B cell (primary cell): ENCODE data around the gene ZSCAN23. TPM values are rescaled to one million over a fixed set of nuclear protein-coding genes. Genes with fewer than 3 reads are reported as not detected.

Source experiments
- ATAC-seq: fragments of 200-7000 bp; cut with Tn5 transposase; one replicate; pipeline ENCODE4 v1.10.0; 2021; ENCODE audit warnings: low read depth, mild to moderate bottlenecking, moderate number of reproducible peaks, moderate library complexity
- CTCF ChIA-PET: fragments of 350-600 bp; sonication (Branson Sonifier 250); formaldehyde crosslinking; loops from one replicate; lab custom pipeline; 2021; ENCODE audit warnings: antibody characterized with exemption, inconsistent platforms; lab: Charles Lee
- POLR2A ChIA-PET: fragments of 350-600 bp; sonication (Branson Sonifier 250); formaldehyde crosslinking; loops from one replicate; lab custom pipeline; 2021; ENCODE audit warnings: antibody characterized with exemption; lab: Charles Lee
- DNase-seq: peaks from one replicate; pipeline ENCODE4 v3.0.0; 2013
- H2AFZ ChIP-seq: 2 replicates; pipeline ENCODE4 v1.6.1; 2012; ENCODE audit warnings: mild to moderate bottlenecking, low read depth, low read length; ENCODE audit not compliant: insufficient read depth, poor library complexity, severe bottlenecking
- H3K27ac ChIP-seq, 2 donors: 1 replicate in 1 of 2; 2 replicates in 1 of 2; pipeline ENCODE4 v1.5.1; 2012 to 2013; ENCODE audit warnings: low read length in 2 of 2, mild to moderate bottlenecking in 2 of 2, moderate library complexity in 1 of 2
- H3K27me3 ChIP-seq, 4 experiments: fragments of 200-600 bp in 1 of 4; sonication (generic) in 1 of 4; replicated peaks in 1 of 4; 1 replicate in 2 of 4; 2 replicates in 2 of 4; pipeline versions ENCODE4 v1.6.1 to v1.7.0; 2013 to 2016; ENCODE audit warnings: low read length in 3 of 4, mild to moderate bottlenecking in 2 of 4, mixed read lengths in 1 of 4, moderate library complexity in 1 of 4; ENCODE audit not compliant: insufficient read depth in 4 of 4, control insufficient read depth in 3 of 4; ENCODE audit errors: control extremely low read depth in 1 of 4
- H3K36me3 ChIP-seq, 2 experiments: replicated peaks in 1 of 2; 1 replicate in 1 of 2; 2 replicates in 1 of 2; pipeline versions ENCODE4 v1.6.1 to v1.7.1; 2013; ENCODE audit warnings: low read length in 1 of 2; ENCODE audit not compliant: insufficient read depth in 2 of 2, control insufficient read depth in 1 of 2; ENCODE audit errors: control extremely low read depth in 1 of 2, extremely low read depth in 1 of 2
- H3K4me1 ChIP-seq, 2 donors: fragments of 200-600 bp in 1 of 2; sonication (generic) in 1 of 2; 1 replicate in 1 of 2; 2 replicates in 1 of 2; pipeline versions ENCODE4 v1.5.1 to v1.6.1; 2013 to 2017; ENCODE audit warnings: low read length in 2 of 2; ENCODE audit not compliant: control insufficient read depth in 2 of 2, insufficient read depth in 2 of 2
- H3K4me2 ChIP-seq: replicated peaks from 2 replicates; pipeline ENCODE3; 2012; ENCODE audit warnings: mild to moderate bottlenecking, low read depth, low read length; ENCODE audit not compliant: poor library complexity, severe bottlenecking
- H3K4me3 ChIP-seq, 5 experiments: fragments of 200-600 bp in 1 of 5; sonication (generic) in 1 of 5; 1 replicate in 3 of 5; 2 replicates in 2 of 5; pipeline versions ENCODE4 v1.5.1 to v1.7.0; 2011 to 2016; ENCODE audit warnings: low read length in 4 of 5, mild to moderate bottlenecking in 4 of 5, low read depth in 2 of 5, control low read depth in 1 of 5, moderate library complexity in 1 of 5; ENCODE audit not compliant: insufficient read depth in 1 of 5; ENCODE audit errors: control extremely low read depth in 1 of 5, extremely low read depth in 1 of 5
- H3K79me2 ChIP-seq: fragments of 200-600 bp; sonication (generic); one replicate; pipeline ENCODE4 v1.6.0; 2016; ENCODE audit warnings: low read length; ENCODE audit not compliant: control insufficient read depth, insufficient read depth
- H3K9ac ChIP-seq: fragments of 200-600 bp; sonication (generic); 2 replicates; pipeline ENCODE4 v1.6.1; 2017; ENCODE audit warnings: mild to moderate bottlenecking, low read length, moderate library complexity
- H3K9me3 ChIP-seq, 3 donors: one replicate each; pipeline versions ENCODE4 v1.6.1 to v1.7.1; 2013; ENCODE audit warnings: low read length in 2 of 3; ENCODE audit not compliant: control insufficient read depth in 2 of 3, insufficient read depth in 1 of 3; ENCODE audit errors: control extremely low read depth in 1 of 3
- H4K20me1 ChIP-seq: 2 replicates; pipeline ENCODE4 v1.6.0; 2012; ENCODE audit warnings: mild to moderate bottlenecking, low read length; ENCODE audit not compliant: insufficient read depth, control insufficient read depth, poor library complexity, severe bottlenecking
- H3K27ac Mint-ChIP-seq: one replicate; pipeline ENCODE4 v1.8.0; 2021; ENCODE audit warnings: mixed read lengths
- H3K27me3 Mint-ChIP-seq: one replicate; pipeline ENCODE4 v1.8.0; 2021; ENCODE audit warnings: mixed read lengths
- H3K4me1 Mint-ChIP-seq: one replicate; pipeline ENCODE4 v1.8.0; 2021; ENCODE audit warnings: mixed read lengths
- H3K4me3 Mint-ChIP-seq: one replicate; pipeline ENCODE4 v1.8.0; 2021; ENCODE audit warnings: mixed read lengths
- H3K9me3 Mint-ChIP-seq: one replicate; pipeline ENCODE4 v1.8.0; 2022; ENCODE audit warnings: mixed read lengths; ENCODE audit not compliant: insufficient read depth
- EZH2 ChIP-seq: IDR thresholded peaks from 2 replicates; pipeline ENCODE4 v1.6.1; 2012; ENCODE audit warnings: borderline replicate concordance, low read depth, mild to moderate bottlenecking, moderate library complexity, low read length; ENCODE audit not compliant: insufficient read depth, poor library complexity, severe bottlenecking
- WGBS: methylation state at CpG from one replicate; pipeline ENCODE4 v1.1.5; 2013; ENCODE audit warnings: missing lambda C conversion rate; ENCODE audit not compliant: insufficient coverage; 5-methylcytosine and 5-hydroxymethylcytosine counted together
- intact Hi-C: fragments of 100-400 bp; cut with micrococcal nuclease; formaldehyde crosslinking; loops from one replicate; pipeline ENCODE4 v1.10.0; 2022
- polyA minus RNA-seq: library from RNA; depleted of rRNA, polyadenylated mRNA; stranded (reverse); fragments of >200 nt; gene quantifications from 2 replicates; pipeline ENCODE4 v1.2.3, GENCODE V29; 2012
- polyA plus RNA-seq: library from polyadenylated mRNA; depleted of rRNA; stranded (reverse); fragments of >200 nt; gene quantifications from 2 replicates; pipeline ENCODE4 v1.2.3, GENCODE V29; 2012
- total RNA-seq, 2 donors: library from RNA; stranded (reverse); fragments of 120-200 nt in 1 of 2; gene quantifications; 1 replicate in 1 of 2; 2 replicates in 1 of 2; pipeline versions ENCODE4 v1.2.3 to v1.2.4, GENCODE V29; 2013 to 2022
- TF ChIP-seq, protein P1 (sequence below): fragments of 200-600 bp; IDR thresholded peaks from one replicate; pipeline ENCODE4 v1.8.0; 2022; ENCODE audit warnings: antibody characterized with exemption, mild to moderate bottlenecking

Gene ZSCAN23
- total RNA-seq (0.78 and 0.79 TPM in 2 replicates), polyA plus RNA-seq (0.09 TPM in 1 of 2 replicates, not detected in the other), polyA minus RNA-seq (0.43 and 1.5 TPM in 2 replicates)
- 1.2 TPM for total RNA-seq (2013)

- H3K4me1 ChIP-seq = peaks cover 16 to 23% of the 10 kb centered on the region in 2 donors
- Mint-ChIP-seq H3K27me3 (peaks cover 60% of the 10 kb centered on the region), H3K4me3 (peak within 1 kb of the TSS; percentile 94), H3K4me1 (peaks cover 16% of the 10 kb centered on the region), H3K27ac (peak within 1 kb of the TSS; percentile 64), H3K9me3 (peaks cover 9% of the 10 kb centered on the region)
- H4K20me1 ChIP-seq = no peaks in the 10 kb centered on the region
- H3K4me2 ChIP-seq = peak within 1 kb of the TSS; percentile 73
- intact Hi-C loops = loop anchor here (1.0 kb wide), 1 partner anchor 44 kb away; the partner anchor contains the start of gene ZSCAN12
- ATAC-seq = peak; percentile 76
- TF ChIP-seq, protein P1, sequence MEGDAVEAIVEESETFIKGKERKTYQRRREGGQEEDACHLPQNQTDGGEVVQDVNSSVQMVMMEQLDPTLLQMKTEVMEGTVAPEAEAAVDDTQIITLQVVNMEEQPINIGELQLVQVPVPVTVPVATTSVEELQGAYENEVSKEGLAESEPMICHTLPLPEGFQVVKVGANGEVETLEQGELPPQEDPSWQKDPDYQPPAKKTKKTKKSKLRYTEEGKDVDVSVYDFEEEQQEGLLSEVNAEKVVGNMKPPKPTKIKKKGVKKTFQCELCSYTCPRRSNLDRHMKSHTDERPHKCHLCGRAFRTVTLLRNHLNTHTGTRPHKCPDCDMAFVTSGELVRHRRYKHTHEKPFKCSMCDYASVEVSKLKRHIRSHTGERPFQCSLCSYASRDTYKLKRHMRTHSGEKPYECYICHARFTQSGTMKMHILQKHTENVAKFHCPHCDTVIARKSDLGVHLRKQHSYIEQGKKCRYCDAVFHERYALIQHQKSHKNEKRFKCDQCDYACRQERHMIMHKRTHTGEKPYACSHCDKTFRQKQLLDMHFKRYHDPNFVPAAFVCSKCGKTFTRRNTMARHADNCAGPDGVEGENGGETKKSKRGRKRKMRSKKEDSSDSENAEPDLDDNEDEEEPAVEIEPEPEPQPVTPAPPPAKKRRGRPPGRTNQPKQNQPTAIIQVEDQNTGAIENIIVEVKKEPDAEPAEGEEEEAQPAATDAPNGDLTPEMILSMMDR = no peak
- TF ChIP-seq EZH2 = no peak
- no peaks in the 10 kb centered on the region for H3K79me2 ChIP-seq
- ChIA-PET CTCF (no interaction called here), POLR2A (no interaction called here)
- H3K9ac ChIP-seq = peak within 1 kb of the TSS; percentile 58
- 6% methylated on average over 25 of the region's 32 CpGs for WGBS
- peaks cover 4 to 26% (median 16%) of the 10 kb centered on the region in 3 donors for H3K9me3 ChIP-seq
- H3K27me3 ChIP-seq = peaks cover 0 to 44% (median 34%) of the 10 kb centered on the region in 4 experiments
- H2AFZ ChIP-seq = peak within 1 kb of the TSS; percentile 70
- DNase-seq = peak; percentile 80
- H3K27ac ChIP-seq = no peak within 1 kb of the TSS
- H3K36me3 ChIP-seq = no peaks in the 10 kb centered on the region
- peak within 1 kb of the TSS; percentile 11 to 58 (median 53) for H3K4me3 ChIP-seq
Measured at GRCh38 chr6:28443112-28443773, at the start of gene ZSCAN23. TSS of gene ZSCAN23 (minus strand) at chr6:28443491. CDS start at chr6:28436266, 7,225 bp downstream.

DNA sequence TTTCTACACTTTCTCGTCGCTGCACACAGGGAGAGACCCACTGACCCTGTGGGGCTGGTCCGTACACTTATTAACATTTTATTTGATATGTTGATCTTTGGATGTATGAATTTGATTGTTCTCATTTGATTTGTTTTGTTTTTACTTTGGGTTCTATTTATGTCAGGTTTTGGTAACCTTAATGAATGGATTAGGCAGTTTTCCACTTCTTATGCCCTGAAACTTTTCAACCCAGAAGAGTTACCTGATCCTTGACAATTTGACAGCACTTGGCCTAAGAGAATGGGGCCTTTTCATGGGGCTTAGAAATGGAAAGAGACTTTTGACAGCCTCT, 48.7 kb upstream of the ZSCAN23 start:
- POLR2A ChIA-PET = no interaction called here
- no peak for TF ChIP-seq EZH2
- TF ChIP-seq, protein P1 = no peak
- H3K79me2 ChIP-seq = no peaks in the 10 kb centered on the region
- Mint-ChIP-seq H3K4me3 (no peak overlapping the region), H3K27me3 (peaks cover 77% of the 10 kb centered on the region), H3K9me3 (no peaks in the 10 kb centered on the region), H3K27ac (no peak overlapping the region), H3K4me1 (peaks cover 24% of the 10 kb centered on the region)
- intact Hi-C loops = no loop called here
- no peak overlapping the region for H3K27ac ChIP-seq
- CTCF ChIA-PET = no interaction called here
- H3K27me3 ChIP-seq = peaks cover 0 to 46% (median 35%) of the 10 kb centered on the region in 4 experiments
- no peak overlapping the region for H3K9ac ChIP-seq
- H3K4me2 ChIP-seq = no peak overlapping the region
- H3K9me3 ChIP-seq = peaks cover 0 to 9% (median 0%) of the 10 kb centered on the region in 3 donors
- H3K4me3 ChIP-seq = no peak overlapping the region
- ATAC-seq (no peak), DNase-seq (no peak)
- no peak overlapping the region for H2AFZ ChIP-seq
- H3K4me1 ChIP-seq = peaks cover 14 to 21% of the 10 kb centered on the region in 2 donors
- no peaks in the 10 kb centered on the region for H4K20me1 ChIP-seq
- H3K36me3 ChIP-seq = no peaks in the 10 kb centered on the region
- no CpG with 5 or more reads among the region's 3 CpGs for WGBS
